HL-60/S4 (cell line): Measurements from ENCODE around the gene TBX5.

Experiments
- in situ Hi-C: fragments of 300-500 bp; cut with MboI; formaldehyde crosslinking; loops from 2 replicates; pipeline ENCODE4 v1.14.3; 2022; ENCODE audit warnings: low sequenced_read_pairs

The TBX5 gene

GRCh38 chr12:114406316-114406983 is 506 bp upstream of the TBX5 start:
- in situ Hi-C loops, result no loop called here

- in situ Hi-C loops, result no loop called here
These were observed 922 bp downstream of the TBX5 start for GRCh38 chr12:114404926-114405518.

DNA sequence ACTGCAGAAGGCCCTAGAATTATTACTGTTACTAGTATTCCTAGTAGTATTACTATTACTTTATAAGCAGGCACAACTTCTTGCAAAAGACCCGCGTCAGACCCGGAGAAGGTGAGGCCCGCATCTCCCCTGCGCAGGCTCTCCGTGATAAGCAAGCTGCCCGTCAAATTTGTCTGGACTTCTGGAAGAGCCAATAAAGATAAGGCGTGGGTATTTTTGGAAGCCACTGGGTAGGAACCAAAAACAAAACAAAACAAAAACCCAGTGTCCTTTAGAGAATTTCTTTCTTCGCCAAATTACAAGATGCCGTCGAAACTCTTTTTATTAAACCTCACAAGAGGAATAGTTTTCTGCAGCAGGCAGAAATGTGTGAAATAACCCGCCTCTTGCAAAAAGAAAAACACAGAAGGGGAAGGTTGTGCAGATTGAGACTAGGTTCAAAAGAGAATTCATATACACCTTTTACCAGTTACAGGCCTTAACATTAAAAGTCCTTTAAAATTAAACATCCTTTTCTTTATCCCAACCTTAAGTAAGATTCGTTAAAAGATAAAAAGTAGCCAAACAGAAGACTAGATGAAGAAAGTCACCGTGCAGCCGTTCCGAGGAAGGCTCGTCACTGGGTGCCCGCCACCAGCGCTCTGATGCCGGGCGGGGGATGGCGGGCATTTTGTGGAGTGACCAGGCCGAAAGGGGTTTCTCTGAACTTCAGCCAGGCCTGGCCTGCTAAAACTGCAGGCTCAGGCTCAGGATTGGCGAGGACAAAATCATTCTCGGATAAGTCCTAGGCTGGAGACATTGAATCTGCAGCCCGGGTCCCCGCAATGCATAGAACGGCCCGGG is 1.6 kb downstream of the TBX5 start:
- in situ Hi-C loops, result no loop called here

DNA sequence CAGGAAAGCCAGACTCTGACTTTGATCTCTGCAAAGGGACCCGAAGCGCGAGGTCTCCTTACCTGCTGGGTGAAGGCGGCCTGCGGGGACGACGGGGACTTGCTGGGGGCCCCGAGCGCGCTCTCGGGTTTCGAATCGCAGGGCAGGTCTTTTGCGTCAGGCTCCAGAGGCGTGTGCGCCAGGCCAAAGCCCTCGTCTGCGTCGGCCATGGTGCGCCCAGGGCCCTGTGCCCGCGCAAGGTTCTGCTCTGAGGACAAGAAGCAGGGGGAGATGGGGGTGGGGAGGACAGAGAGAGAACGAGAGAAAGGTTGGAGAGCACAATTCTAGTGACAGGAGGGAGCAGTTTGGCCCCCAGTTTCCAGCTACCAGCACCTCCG is 2.3 kb downstream of the TBX5 start:
- in situ Hi-C loops, result no loop called here

GRCh38 chr12:114403011-114403689 is 2.8 kb downstream of the TBX5 start:
- in situ Hi-C loops, result no loop called here

GRCh38 chr12:114402084-114402717 is 3.7 kb downstream of the TBX5 start:
- in situ Hi-C loops, result no loop called here

- in situ Hi-C loops, result no loop called here
These were observed 4.4 kb downstream of the TBX5 start for GRCh38 chr12:114401328-114402083.

DNA sequence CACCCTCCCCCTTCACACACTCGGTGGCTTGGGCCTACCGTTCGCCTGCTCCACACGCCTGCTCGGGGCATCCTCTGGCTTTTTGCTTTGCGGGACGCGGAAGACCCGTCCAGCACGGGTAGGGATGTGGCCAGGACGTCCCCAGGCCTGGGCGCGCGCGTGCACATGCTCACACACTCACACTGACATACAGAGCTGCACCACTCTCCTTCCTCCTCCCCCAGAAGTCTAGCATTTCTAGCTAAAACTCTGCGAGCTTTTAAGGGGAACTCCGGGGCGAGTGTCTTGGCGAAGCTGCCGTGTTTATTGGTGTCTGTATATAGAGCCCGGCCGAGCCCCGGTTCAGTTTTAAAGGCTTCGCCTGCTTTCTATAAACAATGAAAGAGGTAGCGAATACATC is 5.0 kb downstream of the TBX5 start:
- in situ Hi-C loops, result no loop called here

- in situ Hi-C loops, result no loop called here
These were observed 5.6 kb downstream of the TBX5 start for GRCh38 chr12:114400361-114400811.

DNA sequence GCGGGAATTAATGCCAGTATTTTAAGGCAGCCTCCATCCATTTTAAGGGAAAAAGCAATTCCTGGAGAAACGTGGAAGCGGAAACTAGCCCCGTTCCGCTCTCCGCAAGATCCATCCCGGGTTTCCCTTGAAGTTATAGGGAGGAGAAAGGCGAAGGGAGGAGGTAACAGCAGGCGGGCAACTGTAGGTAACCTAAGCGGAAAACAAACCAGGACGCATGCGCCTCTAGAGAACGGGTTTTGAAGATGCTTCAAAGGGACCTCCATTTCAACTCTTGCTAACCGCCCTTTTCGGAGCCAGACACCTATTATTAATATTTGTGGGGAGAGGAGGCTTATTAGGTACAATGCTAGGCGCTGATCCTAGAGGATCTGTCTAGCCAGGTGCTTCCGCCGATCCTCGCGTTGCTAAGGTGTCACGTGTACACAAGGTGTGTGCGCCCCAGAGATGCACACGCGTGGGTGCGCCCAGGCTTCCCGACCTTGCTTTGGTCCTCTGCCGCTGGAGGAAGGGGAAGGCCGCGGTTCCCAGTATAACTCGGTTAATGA is 6.2 kb downstream of the TBX5 start:
- in situ Hi-C loops, result no loop called here

DNA sequence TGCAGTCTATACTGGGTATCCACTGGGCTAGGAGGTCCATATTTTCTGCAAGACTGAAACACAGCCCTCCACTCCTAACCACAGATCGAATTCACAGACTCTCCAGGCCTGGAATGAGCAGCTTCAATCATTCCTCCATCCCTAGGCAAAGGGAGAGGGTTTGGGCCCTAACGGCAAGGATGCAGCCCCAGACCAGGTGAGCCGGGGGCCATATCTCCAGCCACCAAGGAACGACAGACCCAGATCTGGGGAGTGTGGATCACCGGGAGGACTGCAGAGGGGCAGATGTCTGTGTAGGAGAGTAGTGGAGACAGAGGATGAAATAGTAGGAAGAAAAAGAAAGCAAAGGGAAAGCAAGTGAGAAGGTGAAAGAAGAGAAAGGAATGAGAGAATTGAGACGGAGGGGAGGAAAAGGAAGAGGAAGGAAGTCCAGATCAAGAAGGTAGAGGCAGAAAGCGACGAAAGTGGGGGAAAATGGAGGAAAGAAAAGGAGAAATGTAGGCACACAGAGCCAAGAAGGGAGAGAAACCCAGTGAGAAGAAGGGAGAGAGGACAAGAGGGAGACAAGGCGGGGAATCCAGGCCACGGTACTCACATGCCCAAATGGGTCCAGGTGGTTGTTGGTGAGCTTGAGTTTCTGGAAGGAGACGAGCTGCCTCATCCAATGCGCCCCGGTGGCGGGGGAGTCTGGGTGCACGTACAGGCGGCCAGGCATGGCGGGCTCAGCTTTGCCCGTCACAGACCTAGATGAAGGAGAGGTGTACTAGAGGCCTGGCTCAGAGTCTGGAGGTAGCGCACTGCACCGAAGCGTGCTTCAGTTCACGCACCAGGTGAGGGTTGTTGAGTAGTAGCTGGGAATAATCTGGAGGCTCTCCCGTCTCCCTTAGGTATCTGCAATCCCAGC is 7.7 kb downstream of the TBX5 start:
- in situ Hi-C loops, result no loop called here

DNA sequence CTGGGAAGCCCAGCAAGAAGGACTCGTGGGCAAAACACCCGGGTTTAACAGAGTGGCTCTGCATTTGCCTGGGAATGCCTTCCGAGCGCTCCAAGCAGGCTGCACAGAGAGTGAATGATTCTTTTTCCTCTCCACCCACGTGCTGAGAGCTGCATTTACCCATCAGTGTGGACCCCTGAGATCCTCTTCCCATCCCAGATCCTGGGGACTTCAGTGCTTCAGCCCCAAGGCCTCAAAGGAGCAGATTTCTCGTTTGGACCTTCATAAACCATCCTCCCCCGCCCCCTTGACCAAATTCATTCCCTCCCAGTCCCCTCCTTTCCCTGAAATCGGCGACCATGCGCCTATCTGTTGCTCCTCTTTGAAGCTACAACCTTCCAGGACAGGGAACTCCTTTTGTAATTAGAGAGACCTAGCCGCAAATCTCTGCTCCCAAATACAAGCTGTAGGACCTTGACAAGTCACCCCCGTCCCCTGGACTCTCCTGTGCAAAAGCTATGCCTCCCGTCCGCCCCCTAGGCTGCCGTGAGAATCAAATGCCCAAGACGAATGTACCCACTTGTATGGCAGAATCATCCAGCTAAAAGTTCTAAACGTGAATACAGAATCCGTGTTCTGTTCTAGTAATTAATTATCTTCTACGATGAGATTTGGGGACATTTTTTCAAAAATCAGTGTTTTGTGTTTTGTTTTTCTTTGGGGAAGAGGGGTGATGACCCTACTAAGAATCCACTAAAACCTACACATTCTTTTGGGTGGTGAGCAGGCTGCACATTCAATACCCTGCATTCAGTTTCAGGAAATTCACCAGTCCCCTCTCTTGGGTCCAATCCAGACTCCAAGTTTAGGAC is 8.8 kb downstream of the TBX5 start:
- in situ Hi-C loops, result no loop called here

- in situ Hi-C loops, result no loop called here
These were observed 9.6 kb downstream of the TBX5 start for GRCh38 chr12:114396153-114396868.

- in situ Hi-C loops, result no loop called here
These were observed 10.2 kb downstream of the TBX5 start for GRCh38 chr12:114395755-114396152.

- in situ Hi-C loops, result no loop called here
These were observed 10.7 kb downstream of the TBX5 start for GRCh38 chr12:114395233-114395632.

DNA sequence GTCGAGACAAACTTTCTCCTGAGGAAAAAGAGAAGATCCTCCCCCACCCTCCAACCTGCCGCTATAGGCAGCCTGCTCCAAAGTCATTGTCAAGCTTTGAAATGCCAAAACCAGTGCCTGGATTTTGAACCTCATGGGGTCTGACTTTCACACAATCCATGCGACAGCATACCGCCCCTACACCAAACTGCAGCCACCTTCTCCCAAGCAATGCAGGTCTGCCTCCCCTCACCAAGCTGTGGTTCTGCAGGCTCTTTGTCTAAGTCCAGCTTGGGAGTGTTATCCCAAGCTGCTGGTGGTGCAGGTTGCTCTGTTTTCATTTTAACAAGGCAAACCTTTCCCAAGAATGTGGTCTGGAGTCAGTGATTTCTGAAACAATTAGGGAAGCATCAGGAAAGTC is 12.4 kb downstream of the TBX5 start:
- in situ Hi-C loops, result no loop called here

DNA sequence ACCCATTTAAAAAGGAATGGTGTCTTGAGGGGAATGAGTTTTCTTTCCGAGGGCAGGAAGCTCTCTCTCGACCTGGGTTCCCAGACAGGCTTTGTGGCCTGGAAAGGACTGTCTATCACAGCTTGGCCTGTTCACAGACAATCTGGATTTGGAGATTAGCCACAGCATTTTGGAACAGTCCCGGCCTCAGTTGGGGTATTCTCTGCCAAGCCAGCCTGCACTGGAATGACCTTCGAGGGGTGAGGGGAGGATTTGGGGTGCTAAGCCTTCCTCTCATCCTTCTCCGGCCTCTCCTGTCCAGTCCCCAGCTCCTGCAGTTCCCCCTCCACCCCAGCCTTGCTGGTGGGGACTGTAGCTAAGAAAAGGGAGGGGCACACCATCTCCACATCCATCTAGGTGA is 13.0 kb downstream of the TBX5 start:
- in situ Hi-C loops, result no loop called here
